CD4-positive, CD25-positive, alpha-beta regulatory T cell (primary cell): ENCODE data around the gene EPHX1. TPM values are rescaled to one million over a fixed set of nuclear protein-coding genes. Genes with fewer than 3 reads are reported as not detected.
"Not testable (repeated sequence)": the region's sequence is repeated elsewhere in the genome, so short reads cannot be mapped to it uniquely, and the experiment has no call there.

Experiments
- ATAC-seq, 2 donors: fragments of 150-1000 bp; cut with Tn5 transposase; one replicate each; pipeline ENCODE4 v1.10.0; 2021; ENCODE audit warnings: low read depth in 2 of 2, moderate number of reproducible peaks in 2 of 2, moderate library complexity in 1 of 2
- DNase-seq, 3 donors: peaks; one replicate each; pipeline versions ENCODE4 v3.0.0 to v3.0.0-alpha.2; 2012 to 2022; ENCODE audit warnings: mixed read lengths in 1 of 3
- H3K27ac ChIP-seq: one replicate; pipeline ENCODE4 v1.7.0; 2013; ENCODE audit warnings: mild to moderate bottlenecking, low read length; ENCODE audit not compliant: insufficient read depth, poor library complexity, severe bottlenecking
- H3K27me3 ChIP-seq: one replicate; pipeline ENCODE4 v1.7.0; 2013; ENCODE audit warnings: low read length; ENCODE audit not compliant: control insufficient read depth, insufficient read depth
- H3K36me3 ChIP-seq: one replicate; pipeline ENCODE4 v1.7.0; 2013; ENCODE audit warnings: mild to moderate bottlenecking, low read length, moderate library complexity; ENCODE audit not compliant: control insufficient read depth, insufficient read depth
- H3K4me1 ChIP-seq: 2 replicates; pipeline ENCODE4 v1.7.0; 2013; ENCODE audit warnings: mild to moderate bottlenecking, low read length; ENCODE audit not compliant: insufficient read depth, control insufficient read depth, poor library complexity, severe bottlenecking
- H3K4me3 ChIP-seq: one replicate; pipeline ENCODE4 v1.7.0; 2013; ENCODE audit warnings: low read depth, mild to moderate bottlenecking, low read length, moderate library complexity
- H3K9me3 ChIP-seq, 2 experiments: 1 replicate in 1 of 2; 2 replicates in 1 of 2; pipeline ENCODE4 v1.7.0; 2013; ENCODE audit warnings: low read length in 2 of 2, mild to moderate bottlenecking in 1 of 2, moderate library complexity in 1 of 2; ENCODE audit not compliant: control insufficient read depth in 2 of 2
- H3K27ac Mint-ChIP-seq, 3 donors: one replicate each; pipeline ENCODE4 v1.8.0; 2020 to 2022; ENCODE audit warnings: mild to moderate bottlenecking in 3 of 3, mixed read lengths in 3 of 3, moderate library complexity in 2 of 3
- H3K27me3 Mint-ChIP-seq: one replicate; pipeline ENCODE4 v1.8.0; 2022; ENCODE audit warnings: mild to moderate bottlenecking, mixed read lengths
- H3K36me3 Mint-ChIP-seq: one replicate; pipeline ENCODE4 v1.8.0; 2020; ENCODE audit warnings: mixed read lengths
- H3K4me1 Mint-ChIP-seq, 4 donors: one replicate each; pipeline ENCODE4 v1.8.0; 2020 to 2022; ENCODE audit warnings: mixed read lengths in 4 of 4, mild to moderate bottlenecking in 1 of 4
- H3K4me3 Mint-ChIP-seq, 4 donors: one replicate each; pipeline ENCODE4 v1.8.0; 2020 to 2022; ENCODE audit warnings: mild to moderate bottlenecking in 4 of 4, mixed read lengths in 4 of 4, moderate library complexity in 3 of 4
- H3K9me3 Mint-ChIP-seq, 7 donors: one replicate each; pipeline ENCODE4 v1.8.0; 2020 to 2022; ENCODE audit warnings: mixed read lengths in 7 of 7, mild to moderate bottlenecking in 3 of 7, moderate library complexity in 2 of 7
- polyA plus RNA-seq, 4 donors: library from polyadenylated mRNA; unstranded; fragments of 300-500 nt; fragmentation: Illumina TruSeq; gene quantifications; one replicate each; pipeline ENCODE4 v1.2.3, GENCODE V29; 2021
- total RNA-seq: library from RNA; stranded (reverse); gene quantifications from one replicate; pipeline ENCODE4 v1.2.3, GENCODE V29; 2022

The EPHX1 gene
- total RNA-seq (0.62 TPM), polyA plus RNA-seq (under 1 TPM in 3 of 4 donors, not detected in 1; 0.11 to 0.52 (median 0.38) TPM)

- H3K36me3 ChIP-seq = no peaks in the 10 kb centered on the region
- Mint-ChIP-seq H3K4me3 (peak within 1 kb of the TSS; percentile 79 to 89 (median 84)), H3K4me1 (peaks cover 2 to 12% (median 5%) of the 10 kb centered on the region in 4 donors), H3K36me3 (no peaks in the 10 kb centered on the region), H3K27me3 (peaks cover 24% of the 10 kb centered on the region), H3K9me3 (no peaks in the 10 kb centered on the region), H3K27ac (peak within 1 kb of the TSS in 2 of 3 donors; percentile 77 to 86)
- no peak within 1 kb of the TSS for H3K4me3 ChIP-seq
- ATAC-seq (peak; percentile 73 to 80), DNase-seq (peak; percentile 14 to 69 (median 23))
- H3K27me3 ChIP-seq = no peaks in the 10 kb centered on the region
- H3K27ac ChIP-seq = no peak within 1 kb of the TSS
- peaks cover 8% of the 10 kb centered on the region for H3K4me1 ChIP-seq
- H3K9me3 ChIP-seq = no peaks in the 10 kb centered on the region
Observed at GRCh38 chr1:225809842-225810578, at the start of gene EPHX1. Gene EPHX1, plus strand, starts transcription at chr1:225810124. Its CDS starts 18,606 bp downstream, at chr1:225828730.

GRCh38 chr1:225760531-225760930 lies 49.4 kb upstream of the EPHX1 start:
- Mint-ChIP-seq H3K27ac (no peak overlapping the region), H3K9me3 (no peaks in the 10 kb centered on the region), H3K4me1 (no peaks in the 10 kb centered on the region), H3K27me3 (peaks cover 31% of the 10 kb centered on the region), H3K4me3 (no peak overlapping the region), H3K36me3 (no peaks in the 10 kb centered on the region)
- Histone ChIP-seq H3K27me3 (no peaks in the 10 kb centered on the region), H3K36me3 (no peaks in the 10 kb centered on the region), H3K27ac (no peak overlapping the region), H3K4me1 (no peaks in the 10 kb centered on the region), H3K9me3 (no peaks in the 10 kb centered on the region), H3K4me3 (no peak overlapping the region)
- no peak for ATAC-seq
- no peak for DNase-seq

- H3K27me3 ChIP-seq, H3K36me3 Mint-ChIP-seq, H3K4me1 Mint-ChIP-seq, H3K9me3 Mint-ChIP-seq, H3K27ac ChIP-seq, H3K9me3 ChIP-seq, H3K4me3 Mint-ChIP-seq, DNase-seq, H3K27ac Mint-ChIP-seq, ATAC-seq, H3K36me3 ChIP-seq, H3K4me1 ChIP-seq, H3K4me3 ChIP-seq: not testable (repeated sequence)
- peaks cover 37% of the 10 kb centered on the region for H3K27me3 Mint-ChIP-seq
Observed at GRCh38 chr1:225761395-225761794, 48.5 kb upstream of the EPHX1 start.

GRCh38 chr1:225762002-225762441 lies 47.9 kb upstream of the EPHX1 start:
- H3K36me3 Mint-ChIP-seq = no peaks in the 10 kb centered on the region
- H3K4me1 Mint-ChIP-seq = no peaks in the 10 kb centered on the region
- ATAC-seq = no peak
- no peaks in the 10 kb centered on the region for H3K36me3 ChIP-seq
- no peak for DNase-seq
- H3K27ac Mint-ChIP-seq = no peak overlapping the region
- H3K9me3 Mint-ChIP-seq = no peaks in the 10 kb centered on the region
- no peaks in the 10 kb centered on the region for H3K27me3 ChIP-seq
- H3K27ac ChIP-seq = no peak overlapping the region
- H3K27me3 Mint-ChIP-seq = peaks cover 41% of the 10 kb centered on the region
- no peaks in the 10 kb centered on the region for H3K4me1 ChIP-seq
- no peaks in the 10 kb centered on the region for H3K9me3 ChIP-seq
- no peak overlapping the region for H3K4me3 ChIP-seq
- H3K4me3 Mint-ChIP-seq = no peak overlapping the region

- no peaks in the 10 kb centered on the region for H3K36me3 Mint-ChIP-seq
- no peaks in the 10 kb centered on the region for H3K9me3 Mint-ChIP-seq
- H3K9me3 ChIP-seq = no peaks in the 10 kb centered on the region
- H3K36me3 ChIP-seq = no peaks in the 10 kb centered on the region
- H3K27ac Mint-ChIP-seq = peak overlapping the region in 1 of 3 donors; percentile 62
- no peaks in the 10 kb centered on the region for H3K4me1 ChIP-seq
- no peak overlapping the region for H3K27ac ChIP-seq
- peaks cover 44% of the 10 kb centered on the region for H3K27me3 Mint-ChIP-seq
- H3K4me3 Mint-ChIP-seq = no peak overlapping the region
- no peak for ATAC-seq
- DNase-seq = no peak
- H3K4me3 ChIP-seq = no peak overlapping the region
- H3K4me1 Mint-ChIP-seq = no peaks in the 10 kb centered on the region
- no peaks in the 10 kb centered on the region for H3K27me3 ChIP-seq
Observed at GRCh38 chr1:225762444-225762843, 47.5 kb upstream of the EPHX1 start.

GRCh38 chr1:225763716-225764548 lies 46.0 kb upstream of the EPHX1 start:
- Histone ChIP-seq H3K4me3 (no peak overlapping the region), H3K9me3 (no peaks in the 10 kb centered on the region), H3K27me3 (no peaks in the 10 kb centered on the region), H3K4me1 (no peaks in the 10 kb centered on the region), H3K36me3 (no peaks in the 10 kb centered on the region), H3K27ac (no peak overlapping the region)
- Mint-ChIP-seq H3K27ac (no peak overlapping the region), H3K4me3 (no peak overlapping the region), H3K27me3 (peaks cover 36% of the 10 kb centered on the region), H3K9me3 (no peaks in the 10 kb centered on the region), H3K4me1 (no peaks in the 10 kb centered on the region), H3K36me3 (no peaks in the 10 kb centered on the region)
- no peak for DNase-seq
- ATAC-seq = no peak

GRCh38 chr1:225765982-225766674 lies 43.8 kb upstream of the EPHX1 start:
- H3K9me3 ChIP-seq = no peaks in the 10 kb centered on the region
- H3K9me3 Mint-ChIP-seq = peaks cover 0 to 2% (median 0%) of the 10 kb centered on the region in 7 donors
- H3K4me3 Mint-ChIP-seq = no peak overlapping the region
- H3K4me3 ChIP-seq = no peak overlapping the region
- no peaks in the 10 kb centered on the region for H3K4me1 ChIP-seq
- H3K27ac ChIP-seq = no peak overlapping the region
- ATAC-seq = no peak
- peaks cover 35% of the 10 kb centered on the region for H3K27me3 Mint-ChIP-seq
- H3K4me1 Mint-ChIP-seq = no peaks in the 10 kb centered on the region
- H3K27me3 ChIP-seq = no peaks in the 10 kb centered on the region
- H3K27ac Mint-ChIP-seq = no peak overlapping the region
- H3K36me3 ChIP-seq = no peaks in the 10 kb centered on the region
- no peak for DNase-seq
- H3K36me3 Mint-ChIP-seq = no peaks in the 10 kb centered on the region
